22Rv1 (cell line): ENCODE results near the gene AMPH.
"Not testable (repeated sequence)": the region's sequence is repeated elsewhere in the genome, so short reads cannot be mapped to it uniquely, and the experiment has no call there.

Experiments
- H3K27ac ChIP-seq: fragments of 450-650 bp; 2 replicates; pipeline ENCODE4 v1.5.1; 2017
- CTCF ChIP-seq: fragments of 450-650 bp; IDR thresholded peaks from 2 replicates; pipeline ENCODE4 v1.5.1; 2017; ENCODE audit warnings: mild to moderate bottlenecking
- ZFX ChIP-seq: fragments of 450-650 bp; IDR thresholded peaks from 2 replicates; pipeline ENCODE4 v1.6.1; 2017; ENCODE audit warnings: antibody characterized with exemption, borderline replicate concordance

AMPH gene

GRCh38 chr7:38584443-38585210 is 46.5 kb downstream of the AMPH start:
- no peak for TF ChIP-seq CTCF
- no peak for TF ChIP-seq ZFX
- H3K27ac ChIP-seq: no peak overlapping the region

GRCh38 chr7:38580485-38580884 is 50.7 kb downstream of the AMPH start:
- TF ChIP-seq CTCF (no peak), ZFX (no peak)
- no peak overlapping the region for H3K27ac ChIP-seq

- no peak for TF ChIP-seq ZFX
- no peak for TF ChIP-seq CTCF
- no peak overlapping the region for H3K27ac ChIP-seq
Measured at GRCh38 chr7:38574086-38574485, 57.1 kb downstream of the AMPH start.

GRCh38 chr7:38571620-38572019 is 59.6 kb downstream of the AMPH start:
- H3K27ac ChIP-seq: not testable (repeated sequence)

- H3K27ac ChIP-seq: no peak overlapping the region
- TF ChIP-seq ZFX: no peak
- no peak for TF ChIP-seq CTCF
Measured at GRCh38 chr7:38568497-38568896, 62.7 kb downstream of the AMPH start.

GRCh38 chr7:38565289-38565688 is 65.9 kb downstream of the AMPH start:
- H3K27ac ChIP-seq: no peak overlapping the region
- no peak for TF ChIP-seq ZFX
- no peak for TF ChIP-seq CTCF

GRCh38 chr7:38563741-38564140 is 67.4 kb downstream of the AMPH start:
- TF ChIP-seq CTCF (no peak), ZFX (no peak)
- H3K27ac ChIP-seq: no peak overlapping the region

- no peak for TF ChIP-seq ZFX
- H3K27ac ChIP-seq: no peak overlapping the region
Measured at GRCh38 chr7:38561166-38561565, 70.0 kb downstream of the AMPH start.
